ENCODE results near the gene ARIH2.
A peak's percentile ranks its signal among the peaks of the same experiment; 100 is the strongest.

The ARIH2 gene

GRCh38 chr3:48974076-48974864, 55.6 kb downstream of the ARIH2 start:
- DNase-seq, result no peak

DNA sequence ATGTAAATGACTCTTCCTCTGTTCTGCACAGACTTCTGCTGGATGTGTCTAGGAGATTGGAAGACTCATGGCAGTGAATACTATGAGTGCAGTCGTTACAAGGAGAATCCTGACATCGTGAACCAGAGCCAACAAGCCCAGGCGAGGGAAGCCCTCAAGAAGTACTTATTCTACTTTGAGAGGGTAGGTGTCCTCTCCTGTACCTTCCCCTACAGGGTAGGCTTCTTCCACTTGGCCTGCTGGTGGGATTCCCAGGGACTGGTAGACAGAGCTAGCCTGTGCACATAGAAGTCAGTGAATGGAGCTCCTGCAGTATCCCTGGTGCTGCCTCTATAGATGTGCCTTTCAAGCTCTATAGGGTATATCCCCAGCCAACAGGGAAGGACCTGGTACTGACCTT, 60.8 kb downstream of the ARIH2 start:
- DNase-seq, result no peak

DNA sequence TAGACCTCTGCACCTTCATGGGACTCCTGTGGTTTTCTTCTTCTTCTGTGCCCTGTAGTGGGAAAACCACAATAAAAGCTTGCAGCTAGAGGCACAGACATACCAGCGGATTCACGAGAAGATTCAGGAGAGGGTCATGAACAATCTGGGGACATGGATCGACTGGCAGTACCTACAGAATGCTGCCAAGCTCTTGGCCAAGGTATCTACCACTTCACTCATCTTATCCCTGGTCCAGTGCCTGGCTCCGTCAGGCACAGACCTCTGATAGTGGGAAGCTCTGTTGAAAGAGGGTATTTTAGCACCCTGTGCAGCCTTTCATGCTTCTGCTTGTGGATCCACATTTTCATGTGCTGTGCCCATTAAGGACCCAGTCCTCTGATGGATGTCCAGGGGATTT, 61.7 kb downstream of the ARIH2 start:
- DNase-seq, result no peak

- no peak for DNase-seq
Measured at GRCh38 chr3:48982016-48982415, 63.4 kb downstream of the ARIH2 start.

DNA sequence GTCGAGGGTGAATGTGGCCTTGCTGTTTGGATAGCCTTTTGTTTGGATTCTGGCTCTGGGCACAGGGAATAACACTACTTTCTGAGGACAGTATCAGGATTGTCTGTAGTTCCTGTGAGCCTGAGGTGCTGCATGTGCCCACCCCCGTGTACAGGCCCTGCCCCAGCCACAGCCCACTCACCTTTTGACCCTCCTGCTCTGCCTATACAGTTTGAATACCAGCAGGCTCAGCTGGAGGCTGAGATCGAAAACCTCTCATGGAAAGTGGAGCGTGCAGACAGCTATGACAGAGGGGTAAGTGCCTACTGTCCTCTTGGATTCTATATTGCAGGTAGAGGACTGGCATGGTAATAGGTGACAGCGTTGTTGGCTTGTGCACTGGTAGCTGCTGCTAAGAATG, 64.0 kb downstream of the ARIH2 start:
- DNase-seq, result no peak

DNA sequence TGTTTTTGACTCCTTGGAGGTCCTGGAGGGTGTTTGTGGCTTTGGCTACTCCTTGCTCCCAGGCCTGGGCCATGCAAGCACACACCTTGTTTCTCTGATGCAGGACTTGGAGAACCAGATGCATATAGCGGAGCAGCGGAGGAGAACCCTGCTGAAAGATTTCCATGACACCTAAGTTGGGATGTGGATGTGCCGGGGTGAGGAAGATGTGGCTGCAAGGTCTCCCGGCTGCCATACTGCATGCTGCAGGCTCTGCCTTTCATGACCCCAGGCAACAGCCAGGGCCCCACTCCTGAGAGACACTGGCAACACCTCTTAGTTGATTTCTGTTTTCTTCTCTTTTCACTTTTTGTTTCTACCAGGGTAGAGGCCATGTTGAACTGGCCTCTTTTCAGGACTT, 64.5 kb downstream of the ARIH2 start:
- DNase-seq, result no peak

- no peak for DNase-seq
Measured at GRCh38 chr3:48984663-48985062, 66.0 kb downstream of the ARIH2 start.

DNA sequence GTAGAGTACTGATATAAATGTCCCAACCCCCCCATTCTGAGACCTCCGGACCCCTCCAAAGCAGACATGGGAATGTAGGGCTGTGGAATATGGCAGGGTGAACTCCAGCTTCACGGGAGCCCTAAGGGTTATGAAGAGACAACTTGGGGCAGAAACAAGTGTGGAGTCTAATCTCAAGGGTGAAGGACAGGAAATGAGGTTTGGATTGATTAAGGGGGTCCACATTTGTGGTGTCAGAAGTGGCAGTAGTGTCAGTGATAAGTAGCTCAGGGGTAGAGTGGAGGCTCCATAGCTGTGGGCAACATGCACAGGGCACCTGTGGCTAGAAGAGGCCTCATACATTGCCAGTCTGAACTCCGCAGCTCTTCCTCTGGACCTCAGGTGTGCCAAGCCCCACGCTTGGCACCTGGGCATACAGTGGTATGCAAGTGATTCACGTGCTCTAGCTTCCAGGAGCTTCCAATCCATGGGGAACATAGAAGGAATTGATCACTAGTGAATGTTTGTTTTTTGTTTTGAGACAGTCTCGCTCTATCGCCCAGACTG, 67.3 kb downstream of the ARIH2 start:
- DNase-seq, result no peak

- no peak for DNase-seq
Measured at GRCh38 chr3:48989126-48989795, 70.6 kb downstream of the ARIH2 start.

DNA sequence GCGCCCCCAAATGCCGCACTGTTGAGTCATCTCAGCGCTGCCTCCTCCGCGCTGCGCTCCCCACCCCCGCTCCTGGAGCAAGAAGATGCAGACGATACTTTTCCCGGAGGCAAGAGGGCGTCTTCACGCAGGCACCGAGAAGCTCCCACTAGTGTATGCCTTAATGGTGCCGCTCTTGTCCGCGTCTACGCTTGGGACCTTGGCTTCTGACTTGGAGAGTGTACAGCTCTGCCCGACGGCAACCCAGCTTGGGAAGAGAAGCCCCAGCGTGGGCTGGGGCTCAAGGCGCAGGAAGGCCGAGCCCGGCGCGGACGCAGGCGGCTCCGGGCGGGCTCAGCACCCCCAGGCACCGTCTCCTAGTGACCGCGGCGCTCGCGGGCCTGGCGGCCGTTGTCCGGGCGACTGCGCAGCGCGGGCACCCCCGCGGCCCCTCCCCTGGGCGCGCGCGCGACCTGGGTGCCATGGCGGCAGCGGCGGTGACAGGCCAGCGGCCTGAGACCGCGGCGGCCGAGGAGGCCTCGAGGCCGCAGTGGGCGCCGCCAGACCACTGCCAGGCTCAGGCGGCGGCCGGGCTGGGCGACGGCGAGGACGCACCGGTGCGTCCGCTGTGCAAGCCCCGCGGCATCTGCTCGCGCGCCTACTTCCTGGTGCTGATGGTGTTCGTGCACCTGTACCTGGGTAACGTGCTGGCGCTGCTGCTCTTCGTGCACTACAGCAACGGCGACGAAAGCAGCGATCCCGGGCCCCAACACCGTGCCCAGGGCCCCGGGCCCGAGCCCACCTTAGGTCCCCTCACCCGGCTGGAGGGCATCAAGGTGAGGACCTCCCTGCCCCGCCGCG, 71.4 kb downstream of the ARIH2 start, which contains the start of gene P4HTM:
TSS of gene P4HTM (plus strand) at position 446 of the 840 bp plus-strand sequence. CDS start at position 462, 16 bp downstream.
- peak; percentile 73 for DNase-seq

DNA sequence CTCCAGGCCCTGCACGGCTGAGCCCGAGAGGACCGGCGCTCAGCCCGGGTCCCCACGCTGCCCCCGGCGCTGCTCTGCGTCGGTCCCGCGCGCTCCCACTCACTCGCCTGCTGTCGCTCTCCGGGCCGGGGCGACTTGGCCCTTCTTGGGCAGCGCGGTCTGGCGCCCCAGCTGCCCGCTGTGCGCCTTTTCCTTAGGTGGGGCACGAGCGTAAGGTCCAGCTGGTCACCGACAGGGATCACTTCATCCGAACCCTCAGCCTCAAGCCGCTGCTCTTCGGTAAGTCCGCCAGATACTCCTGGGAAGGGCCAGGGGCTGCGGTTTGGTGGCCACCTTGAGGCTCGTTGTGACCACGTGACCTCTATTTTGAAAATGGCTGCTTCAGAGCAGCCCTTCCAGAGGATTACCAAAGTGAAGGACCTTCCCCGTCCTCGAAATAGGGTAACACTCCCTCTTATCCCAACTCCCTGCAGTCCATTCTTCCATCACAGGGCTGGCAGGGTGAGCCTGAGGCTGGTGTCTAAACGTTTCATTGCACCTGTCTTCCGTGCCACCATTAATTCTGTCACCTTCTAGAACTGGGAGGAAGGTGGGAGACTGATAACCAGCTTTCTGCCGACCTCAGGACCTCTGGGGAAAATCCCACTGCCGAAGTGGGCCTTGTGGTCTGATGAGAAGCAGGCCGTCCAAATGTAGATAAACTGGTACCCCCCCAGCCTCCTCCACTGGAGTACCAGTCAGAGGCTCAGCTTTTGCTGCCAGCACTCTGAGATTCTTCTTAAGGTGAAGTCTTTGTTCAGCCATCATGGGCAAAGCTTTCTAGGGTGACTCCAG, 72.2 kb downstream of the ARIH2 start:
- peak; percentile 49 for DNase-seq

GRCh38 chr3:48991851-48992545, 73.4 kb downstream of the ARIH2 start:
- DNase-seq, result no peak

DNA sequence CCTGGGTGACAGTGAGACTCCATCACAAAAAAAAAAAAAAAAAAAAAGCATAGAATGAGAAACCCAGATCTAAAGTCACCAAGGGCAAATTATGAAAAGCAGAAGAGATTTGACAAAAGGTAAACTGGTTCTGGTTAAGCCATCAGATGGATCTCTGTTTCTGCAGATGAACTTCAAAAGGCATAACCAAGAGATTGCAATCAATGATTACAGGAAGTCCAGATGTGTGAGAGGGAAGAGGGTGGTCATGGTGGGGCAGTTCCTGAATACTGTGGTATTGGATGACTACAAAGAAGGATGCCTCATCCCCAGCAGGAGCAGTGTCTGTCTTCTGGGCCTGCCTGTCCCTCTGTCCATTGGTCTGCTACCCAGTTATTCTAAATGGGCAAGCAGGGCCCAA, 75.2 kb downstream of the ARIH2 start:
- no peak for DNase-seq

- no peak for DNase-seq
Measured at GRCh38 chr3:48996640-48997039, 78.0 kb downstream of the ARIH2 start.

- no peak for DNase-seq
Measured at GRCh38 chr3:48997102-48997635, 78.5 kb downstream of the ARIH2 start.

- no peak for DNase-seq
Measured at GRCh38 chr3:48997714-48998637, 79.3 kb downstream of the ARIH2 start.

DNA sequence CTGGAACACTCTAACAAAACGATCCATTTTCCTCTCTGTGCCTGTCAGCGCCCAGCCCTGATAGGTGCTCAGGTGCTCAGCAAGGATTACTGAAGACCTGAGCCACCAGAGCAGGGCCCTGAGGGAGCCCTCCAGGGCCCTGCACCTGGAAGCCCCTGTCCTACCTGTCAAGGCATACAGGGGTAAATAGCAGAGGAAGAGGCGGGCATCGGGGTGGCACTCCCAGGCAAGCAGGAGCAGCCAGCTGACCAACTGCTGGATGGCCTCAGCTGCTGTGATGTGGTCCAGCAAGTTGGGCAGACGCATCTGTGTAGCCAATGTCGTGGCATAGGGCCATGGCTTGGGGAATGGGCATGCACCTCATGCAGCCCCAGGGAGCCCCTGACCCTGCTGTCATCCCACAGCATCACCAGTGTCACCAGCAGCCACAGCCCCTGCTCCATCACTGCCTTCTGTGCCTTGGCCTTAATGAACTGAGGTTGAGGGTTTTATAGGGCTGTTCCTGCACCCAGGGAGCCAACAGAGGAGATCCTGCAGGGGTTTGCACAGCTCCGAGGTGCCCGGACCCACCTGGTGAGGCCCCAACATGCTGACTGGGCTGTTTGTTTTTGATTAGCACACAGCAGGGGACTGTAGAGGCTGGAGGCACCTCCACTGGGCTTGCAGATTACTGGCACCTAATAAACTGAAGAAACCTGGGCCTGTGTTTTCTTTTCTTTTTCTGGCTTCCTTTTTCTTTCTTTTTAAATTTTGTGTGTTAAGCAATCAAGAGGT, 80.6 kb downstream of the ARIH2 start:
- DNase-seq, result no peak

DNA sequence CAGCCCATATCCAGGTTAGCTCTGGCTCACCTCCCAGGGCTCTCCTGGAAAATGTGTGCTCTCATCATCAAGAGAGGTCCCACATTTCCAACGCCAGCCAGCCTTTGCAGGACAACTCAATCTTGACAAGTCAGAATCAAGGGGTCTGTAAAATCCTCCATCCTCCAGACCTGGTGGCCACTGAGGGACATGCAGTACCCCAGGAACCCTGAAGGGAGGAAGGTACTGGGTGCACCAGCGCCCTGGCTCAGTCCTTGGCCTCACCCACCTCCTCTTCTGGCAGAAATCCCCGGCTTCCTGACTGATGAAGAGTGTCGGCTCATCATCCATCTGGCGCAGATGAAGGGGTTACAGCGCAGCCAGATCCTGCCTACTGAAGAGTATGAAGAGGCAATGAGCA, 82.5 kb downstream of the ARIH2 start:
- no peak for DNase-seq

All from CD4-positive, alpha-beta T cell treated with Interleukin-17A for 1 hour (primary cell).